ENCODE data around the gene HEATR1. TPM values are rescaled to one million over a fixed set of nuclear protein-coding genes. Genes with fewer than 3 reads are reported as not detected.

The HEATR1 gene
- total RNA-seq, 5 donors from 2014 or later (not counting 1 experiment from before 2014, with no cell fraction given), result 42.3 to 49.8 (median 46.9) TPM

DNA sequence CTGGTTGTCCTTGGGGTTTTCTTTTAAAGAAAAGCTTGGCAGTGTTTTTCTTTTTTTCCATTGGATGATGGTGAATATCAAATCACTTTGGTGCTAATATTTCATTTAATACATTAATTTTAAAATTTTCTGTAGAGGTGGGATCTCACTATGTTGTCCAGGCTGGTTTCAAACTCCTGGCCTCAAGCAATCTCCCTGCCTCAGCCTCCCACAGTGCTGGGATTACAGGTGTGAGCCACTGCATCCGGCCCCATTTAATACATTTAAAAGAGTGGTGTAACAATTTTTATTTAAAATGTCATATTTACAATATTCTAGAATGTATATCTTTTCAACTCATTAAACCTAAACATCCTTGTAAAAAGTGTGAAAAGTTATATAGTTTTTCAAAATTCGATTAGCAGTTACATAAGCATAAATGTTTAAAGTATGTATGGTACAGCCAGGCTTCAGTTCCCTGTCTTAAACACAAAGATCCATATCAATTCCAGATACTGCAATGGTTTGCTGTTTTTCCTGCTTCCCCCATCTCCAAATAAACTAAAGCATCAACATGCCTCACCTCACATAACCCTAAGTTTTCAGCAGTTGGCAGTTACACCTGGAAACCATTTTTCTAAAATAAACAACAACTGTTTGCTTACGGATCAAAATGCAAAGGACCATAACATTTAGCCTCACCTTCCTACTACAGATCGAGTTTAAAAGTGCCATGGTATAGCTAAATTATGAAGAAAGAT lies 89.4 kb downstream of the HEATR1 start:
- DNase-seq, result no peak
- Mint-ChIP-seq H3K36me3 (no peaks in the 10 kb centered on the region), H3K4me1 (peaks cover 19 to 44% (median 39%) of the 10 kb centered on the region in 3 donors), H3K9me3 (no peaks in the 10 kb centered on the region), H3K27me3 (peaks cover 0 to 4% of the 10 kb centered on the region in 2 donors), H3K27ac (peak overlapping the region; percentile 93 to 96), H3K4me3 (no peak overlapping the region)
- CTCF ChIA-PET, result interaction anchor here in 1 of 2 donors (0.5 kb wide), 1 partner anchor 193 kb away, joined by 3 read pairs; no protein-coding TSS in a partner anchor
- H3K4me3 ChIP-seq (ENCODE audit: control insufficient read depth in 1 of 2, extremely low read depth in 1 of 2, low read length in 1 of 2), result no peak overlapping the region
- WGBS (ENCODE audit: insufficient coverage), result no CpG with 5 or more reads among the region's 4 CpGs
- H3K27ac ChIP-seq (ENCODE audit: low read length), result no peak overlapping the region
- no peaks in the 10 kb centered on the region for H3K27me3 ChIP-seq (replicated peaks in 1 of 2; ENCODE audit: control insufficient read depth in 2 of 2, extremely low read depth in 1 of 2, insufficient read depth in 2 of 2, low read length in 1 of 2)
- no peaks in the 10 kb centered on the region for H3K9me3 ChIP-seq
- POLR2A ChIA-PET, result no interaction called here
- no peaks in the 10 kb centered on the region for H3K36me3 ChIP-seq (ENCODE audit: control insufficient read depth in 2 of 2, extremely low read depth in 1 of 2, insufficient read depth in 1 of 2, low read length in 1 of 2)
- ATAC-seq (replicated peaks in 1 of 4), result no peak
- H3K4me1 ChIP-seq (ENCODE audit: control insufficient read depth in 1 of 2, extremely low read depth in 1 of 2, insufficient read depth in 2 of 2, low read length in 2 of 2), result peaks cover 10 to 13% of the 10 kb centered on the region in 2 experiments

DNA sequence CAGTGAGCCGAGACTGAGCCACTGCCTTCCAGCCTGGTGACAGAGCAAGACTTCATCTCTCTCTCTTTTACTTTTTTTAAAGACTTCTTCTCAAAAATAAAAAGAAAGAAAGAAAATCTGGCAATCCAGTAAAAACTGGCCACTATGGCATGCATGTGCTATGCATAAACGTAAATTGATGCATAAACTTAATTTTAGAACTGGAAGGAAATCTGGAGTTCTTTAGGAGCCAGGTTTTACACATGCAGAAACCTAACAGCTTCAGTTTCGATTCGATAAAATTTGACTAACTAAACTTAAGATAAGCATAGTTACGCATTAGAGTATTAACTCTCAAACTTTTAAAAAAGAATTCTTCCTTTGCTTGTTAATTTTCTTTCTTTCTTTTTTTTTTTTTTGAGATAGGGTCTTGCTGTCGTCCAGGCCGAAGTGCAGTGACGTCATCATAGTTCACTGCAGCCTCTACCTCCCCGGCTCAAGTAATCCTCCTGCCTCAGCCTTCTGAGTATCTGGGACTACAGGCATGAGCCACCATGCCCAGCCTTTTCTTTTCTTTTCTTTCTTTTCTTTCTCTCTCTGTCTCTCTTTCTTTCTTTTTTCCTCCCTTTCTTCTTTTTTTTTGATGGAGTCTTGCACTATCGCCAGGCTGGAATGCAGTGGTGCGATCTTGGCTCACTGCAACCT lies 92.4 kb downstream of the HEATR1 start:
- CTCF ChIA-PET, result interaction anchor here (0.6 to 0.7 kb wide), 2 partner anchors 54 to 230 kb away, joined by 3 read pairs; partner anchors contain the start of gene ERO1B (in 1 of the 2)
- no peaks in the 10 kb centered on the region for H3K36me3 ChIP-seq (ENCODE audit: control insufficient read depth in 2 of 2, extremely low read depth in 1 of 2, insufficient read depth in 1 of 2, low read length in 1 of 2)
- no peaks in the 10 kb centered on the region for H3K9me3 Mint-ChIP-seq
- peaks cover 20 to 42% (median 37%) of the 10 kb centered on the region in 3 donors for H3K4me1 Mint-ChIP-seq
- ATAC-seq (replicated peaks in 1 of 4) (no peak), DNase-seq (no peak)
- H3K27me3 ChIP-seq (replicated peaks in 1 of 2; ENCODE audit: control insufficient read depth in 2 of 2, extremely low read depth in 1 of 2, insufficient read depth in 2 of 2, low read length in 1 of 2), result no peaks in the 10 kb centered on the region
- H3K4me3 ChIP-seq (ENCODE audit: control insufficient read depth in 1 of 2, extremely low read depth in 1 of 2, low read length in 1 of 2), result no peak overlapping the region
- no peaks in the 10 kb centered on the region for H3K36me3 Mint-ChIP-seq
- peaks cover 0 to 4% of the 10 kb centered on the region in 2 donors for H3K27me3 Mint-ChIP-seq
- WGBS (ENCODE audit: insufficient coverage), result 100% methylated on average over 2 of the region's 11 CpGs
- H3K27ac Mint-ChIP-seq, result no peak overlapping the region
- H3K27ac ChIP-seq (ENCODE audit: low read length), result no peak overlapping the region
- H3K9me3 ChIP-seq, result no peaks in the 10 kb centered on the region
- POLR2A ChIA-PET, result interaction anchor here in 1 of 2 donors (0.7 kb wide), 2 partner anchors 16 to 354 kb away, joined by 3 read pairs; no protein-coding TSS in a partner anchor
- H3K4me1 ChIP-seq (ENCODE audit: control insufficient read depth in 1 of 2, extremely low read depth in 1 of 2, insufficient read depth in 2 of 2, low read length in 2 of 2), result peaks cover 5 to 14% of the 10 kb centered on the region in 2 experiments
- H3K4me3 Mint-ChIP-seq, result no peak overlapping the region

DNA sequence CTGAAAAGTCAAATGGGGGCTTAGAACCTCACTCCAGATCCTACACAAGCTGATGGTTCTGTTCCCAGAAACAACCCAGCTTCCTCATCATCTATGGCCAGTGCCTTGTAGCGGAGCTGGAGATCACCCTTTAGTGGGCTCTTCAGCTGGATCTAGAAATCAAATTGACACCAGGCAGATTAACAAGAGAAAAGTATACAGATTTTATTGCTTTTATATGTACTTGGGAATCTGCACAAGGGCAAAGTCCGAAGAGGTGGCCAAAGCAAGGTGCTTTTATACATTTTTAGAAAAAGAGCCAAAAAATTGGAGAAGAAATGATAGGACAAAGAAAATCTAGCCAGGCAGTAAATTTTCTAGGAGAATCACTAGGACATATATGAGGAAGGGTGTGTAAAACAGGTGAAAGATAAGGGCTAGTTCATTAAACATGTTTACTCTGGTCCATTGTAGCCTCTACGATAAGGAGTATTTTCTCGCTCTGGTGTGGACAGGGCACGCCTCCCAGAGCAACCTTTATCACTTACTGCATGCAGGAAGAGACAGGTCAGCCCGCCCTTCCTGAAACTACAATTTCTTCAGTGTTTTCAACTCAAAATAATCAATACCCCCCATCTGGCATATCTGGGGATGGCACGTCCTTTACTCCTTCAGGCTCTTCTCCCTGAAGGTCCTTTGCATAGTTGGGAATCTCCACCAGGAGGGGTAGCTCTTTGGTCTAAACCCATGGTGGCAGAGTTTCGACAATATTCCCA lies 94.5 kb downstream of the HEATR1 start:
- H3K27me3 Mint-ChIP-seq, result peaks cover 0 to 4% of the 10 kb centered on the region in 2 donors
- H3K4me3 Mint-ChIP-seq, result no peak overlapping the region
- 100% methylated on average over 1 of the region's 8 CpGs for WGBS (ENCODE audit: insufficient coverage)
- peaks cover 0 to 4% of the 10 kb centered on the region in 2 experiments for H3K4me1 ChIP-seq (ENCODE audit: control insufficient read depth in 1 of 2, extremely low read depth in 1 of 2, insufficient read depth in 2 of 2, low read length in 2 of 2)
- no peak overlapping the region for H3K27ac ChIP-seq (ENCODE audit: low read length)
- no peak for DNase-seq
- no peak for ATAC-seq (replicated peaks in 1 of 4)
- CTCF ChIA-PET, result interaction anchor here in 1 of 2 donors (0.7 kb wide), 1 partner anchor 403 kb away, joined by 3 read pairs; no protein-coding TSS in a partner anchor
- H3K36me3 ChIP-seq (ENCODE audit: control insufficient read depth in 2 of 2, extremely low read depth in 1 of 2, insufficient read depth in 1 of 2, low read length in 1 of 2), result no peaks in the 10 kb centered on the region
- peaks cover 6 to 24% (median 19%) of the 10 kb centered on the region in 3 donors for H3K4me1 Mint-ChIP-seq
- H3K27ac Mint-ChIP-seq, result peak overlapping the region in 1 of 2 donors; percentile 55
- no peaks in the 10 kb centered on the region for H3K9me3 ChIP-seq
- H3K9me3 Mint-ChIP-seq, result no peaks in the 10 kb centered on the region
- no peak overlapping the region for H3K4me3 ChIP-seq (ENCODE audit: control insufficient read depth in 1 of 2, extremely low read depth in 1 of 2, low read length in 1 of 2)
- H3K36me3 Mint-ChIP-seq, result no peaks in the 10 kb centered on the region
- no peaks in the 10 kb centered on the region for H3K27me3 ChIP-seq (replicated peaks in 1 of 2; ENCODE audit: control insufficient read depth in 2 of 2, extremely low read depth in 1 of 2, insufficient read depth in 2 of 2, low read length in 1 of 2)
- POLR2A ChIA-PET, result no interaction called here

DNA sequence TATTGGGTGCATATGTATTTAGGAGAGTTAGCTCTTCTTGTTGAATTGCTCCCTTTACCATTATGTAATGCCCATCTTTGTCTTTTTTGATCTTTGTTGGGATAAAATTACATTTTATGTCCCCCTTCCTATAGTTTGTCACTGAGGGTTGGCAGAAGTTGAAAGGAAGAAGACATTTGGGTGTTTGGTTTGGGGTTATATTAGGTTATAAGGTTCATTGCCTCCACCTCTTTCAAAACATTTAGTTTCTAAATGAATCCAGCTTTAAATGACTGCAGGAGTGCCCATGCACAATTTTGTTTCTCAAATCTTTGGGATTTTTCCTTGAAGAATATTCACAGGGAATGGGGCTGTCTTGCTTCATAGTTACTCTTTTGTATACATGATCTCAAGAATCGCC lies 95.1 kb downstream of the HEATR1 start:
- H3K4me1 Mint-ChIP-seq, result peaks cover 6 to 24% (median 19%) of the 10 kb centered on the region in 3 donors
- H3K27me3 Mint-ChIP-seq, result peaks cover 0 to 4% of the 10 kb centered on the region in 2 donors
- H3K36me3 ChIP-seq (ENCODE audit: control insufficient read depth in 2 of 2, extremely low read depth in 1 of 2, insufficient read depth in 1 of 2, low read length in 1 of 2), result no peaks in the 10 kb centered on the region
- no peak overlapping the region for H3K27ac Mint-ChIP-seq
- H3K4me3 ChIP-seq (ENCODE audit: control insufficient read depth in 1 of 2, extremely low read depth in 1 of 2, low read length in 1 of 2), result no peak overlapping the region
- no peaks in the 10 kb centered on the region for H3K36me3 Mint-ChIP-seq
- H3K9me3 ChIP-seq, result no peaks in the 10 kb centered on the region
- CTCF ChIA-PET, result no interaction called here
- no peak overlapping the region for H3K4me3 Mint-ChIP-seq
- ATAC-seq (replicated peaks in 1 of 4) (no peak), DNase-seq (no peak)
- H3K27ac ChIP-seq (ENCODE audit: low read length), result no peak overlapping the region
- H3K4me1 ChIP-seq (ENCODE audit: control insufficient read depth in 1 of 2, extremely low read depth in 1 of 2, insufficient read depth in 2 of 2, low read length in 2 of 2), result peaks cover 0 to 4% of the 10 kb centered on the region in 2 experiments
- WGBS (ENCODE audit: insufficient coverage), result 100% methylated on average over 1 of the region's 1 CpG
- H3K27me3 ChIP-seq (replicated peaks in 1 of 2; ENCODE audit: control insufficient read depth in 2 of 2, extremely low read depth in 1 of 2, insufficient read depth in 2 of 2, low read length in 1 of 2), result no peaks in the 10 kb centered on the region
- POLR2A ChIA-PET, result no interaction called here
- H3K9me3 Mint-ChIP-seq, result no peaks in the 10 kb centered on the region

DNA sequence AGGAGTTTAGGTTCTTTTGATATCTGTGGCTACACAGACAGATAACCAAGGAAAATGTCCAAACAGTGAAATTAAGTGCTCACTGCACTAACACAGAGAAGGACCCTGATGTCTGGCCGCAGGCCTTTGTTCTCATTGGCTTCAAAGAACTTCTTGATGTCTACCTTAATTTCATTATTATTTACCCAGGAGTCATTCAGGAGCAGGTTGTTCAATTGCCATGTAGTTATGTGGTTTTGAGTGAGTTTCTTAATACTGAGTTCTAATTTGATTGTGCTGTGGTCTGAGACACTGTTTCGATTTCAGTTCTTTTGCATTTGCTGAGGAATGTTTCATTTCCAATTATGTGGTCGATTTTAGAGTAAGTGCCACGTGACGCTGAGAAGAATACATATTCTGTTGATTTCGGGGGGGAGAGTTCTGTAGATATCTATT lies 95.7 kb downstream of the HEATR1 start:
- no peaks in the 10 kb centered on the region for H3K9me3 ChIP-seq
- Mint-ChIP-seq H3K4me1 (peaks cover 6 to 24% (median 19%) of the 10 kb centered on the region in 3 donors), H3K4me3 (peak overlapping the region in 2 of 3 donors; percentile 18 to 43), H3K27ac (peak overlapping the region; percentile 55 to 61), H3K27me3 (peaks cover 0 to 4% of the 10 kb centered on the region in 2 donors), H3K36me3 (no peaks in the 10 kb centered on the region), H3K9me3 (no peaks in the 10 kb centered on the region)
- ChIA-PET CTCF (interaction anchor here in 1 of 2 donors (0.6 kb wide), 1 partner anchor 101 kb away, joined by 3 read pairs; no protein-coding TSS in a partner anchor), POLR2A (no interaction called here)
- H3K4me3 ChIP-seq (ENCODE audit: control insufficient read depth in 1 of 2, extremely low read depth in 1 of 2, low read length in 1 of 2), result no peak overlapping the region
- DNase-seq, result no peak
- ATAC-seq (replicated peaks in 1 of 4), result no peak
- H3K27ac ChIP-seq (ENCODE audit: low read length), result no peak overlapping the region
- H3K36me3 ChIP-seq (ENCODE audit: control insufficient read depth in 2 of 2, extremely low read depth in 1 of 2, insufficient read depth in 1 of 2, low read length in 1 of 2), result no peaks in the 10 kb centered on the region
- H3K4me1 ChIP-seq (ENCODE audit: control insufficient read depth in 1 of 2, extremely low read depth in 1 of 2, insufficient read depth in 2 of 2, low read length in 2 of 2), result peaks cover 0 to 4% of the 10 kb centered on the region in 2 experiments
- H3K27me3 ChIP-seq (replicated peaks in 1 of 2; ENCODE audit: control insufficient read depth in 2 of 2, extremely low read depth in 1 of 2, insufficient read depth in 2 of 2, low read length in 1 of 2), result no peaks in the 10 kb centered on the region
- WGBS (ENCODE audit: insufficient coverage), result 46% methylated on average over 4 of the region's 6 CpGs

Data from T-cell (primary cell).